GM18498 (cell line): Measurements from ENCODE around the gene DCD.

Experiments
- ATAC-seq: cut with Tn5 transposase; IDR thresholded peaks from one replicate; pipeline ENCODE4 v1.9.1; 2021; ENCODE audit warnings: mild to moderate bottlenecking, moderate library complexity; ENCODE audit not compliant: unreplicated experiment

Gene DCD

GRCh38 chr12:54648265-54648664 lies at the start of gene DCD:
Gene DCD (minus strand): TSS chr12:54648365. CDS start chr12:54648303, 62 bp downstream.
- ATAC-seq: no peak

- ATAC-seq: no peak
These were observed 49.7 kb upstream of the DCD start for GRCh38 chr12:54697851-54698250.

- ATAC-seq: no peak
These were observed 44.2 kb upstream of the DCD start for GRCh38 chr12:54692353-54692752.

- ATAC-seq: no peak
These were observed 41.8 kb upstream of the DCD start for GRCh38 chr12:54689984-54690383.

- ATAC-seq: no peak
These were observed 40.8 kb upstream of the DCD start for GRCh38 chr12:54689034-54689372.

GRCh38 chr12:54688309-54689033 lies 40.3 kb upstream of the DCD start:
- no peak for ATAC-seq

DNA sequence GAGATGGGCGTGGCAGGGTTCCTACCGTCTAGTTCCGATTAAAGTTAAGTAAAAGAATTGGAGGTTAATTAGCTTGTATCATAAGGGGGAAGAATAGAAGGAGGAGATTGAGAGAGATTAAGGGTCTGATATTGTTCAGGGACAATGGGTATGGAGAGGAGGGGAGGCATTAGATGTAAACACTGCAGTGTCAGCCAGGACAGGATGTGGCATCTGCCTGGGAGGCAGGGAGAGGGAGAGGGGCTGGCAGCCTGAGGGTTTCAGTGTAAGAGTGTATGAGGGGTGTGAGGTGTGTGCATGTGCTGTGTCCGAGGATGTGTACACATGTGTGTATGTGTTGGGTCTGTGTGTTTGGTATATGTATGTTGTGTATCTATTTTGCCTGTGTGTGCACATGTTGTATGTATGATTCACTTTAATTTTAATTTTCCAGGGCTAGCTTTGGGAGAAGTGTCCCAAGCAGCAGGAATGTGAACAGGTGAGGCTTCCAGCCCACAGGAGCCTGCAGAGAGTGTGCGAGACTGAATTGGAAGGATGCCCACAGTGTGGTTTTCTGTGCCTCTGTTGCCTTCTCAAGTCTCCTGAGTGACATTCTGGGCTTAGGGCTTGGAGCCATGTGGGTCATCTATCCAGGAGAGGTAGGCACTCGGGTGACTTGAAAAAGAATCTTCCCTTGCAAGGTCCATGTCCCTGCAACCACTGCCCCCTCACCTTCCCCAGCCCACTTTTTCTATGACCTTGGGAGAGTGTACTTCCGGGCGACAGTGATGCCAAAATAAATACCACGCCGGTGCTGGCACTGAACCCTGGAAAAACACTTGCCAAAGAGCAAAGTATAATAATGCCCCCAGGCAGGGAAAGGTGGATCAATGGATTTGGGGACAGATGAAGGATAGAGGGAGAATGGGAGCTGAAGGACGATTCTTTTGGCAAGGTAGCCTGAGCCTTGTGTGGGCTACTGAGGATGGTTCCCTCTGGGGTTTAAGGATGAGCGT lies 36.8 kb upstream of the DCD start:
- ATAC-seq: no peak

GRCh38 chr12:54683398-54683797 lies 35.2 kb upstream of the DCD start:
- no peak for ATAC-seq

GRCh38 chr12:54682674-54683073 lies 34.5 kb upstream of the DCD start:
- no peak for ATAC-seq

GRCh38 chr12:54680374-54680773 lies 32.2 kb upstream of the DCD start:
- peak; percentile 80 for ATAC-seq

DNA sequence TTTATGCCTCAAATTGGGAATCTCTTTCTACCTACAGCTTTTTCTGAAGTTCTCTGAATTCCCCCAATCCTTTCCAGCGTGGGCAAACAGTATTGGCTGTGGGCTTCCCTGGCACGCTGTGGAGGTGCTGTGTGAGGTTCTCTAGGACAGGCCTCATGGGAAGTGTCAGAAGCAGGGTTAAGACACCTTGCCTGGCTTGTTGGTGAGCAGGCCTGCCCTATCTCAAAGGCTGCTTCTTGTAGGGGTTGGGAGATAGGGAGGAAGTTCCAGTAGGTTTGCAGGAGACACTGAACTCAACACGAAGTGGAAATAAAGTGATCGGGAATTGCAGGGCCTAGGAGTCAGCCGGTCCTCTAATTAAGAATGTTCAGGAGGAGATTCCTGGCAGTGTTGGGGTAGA lies 30.0 kb upstream of the DCD start:
- no peak for ATAC-seq

DNA sequence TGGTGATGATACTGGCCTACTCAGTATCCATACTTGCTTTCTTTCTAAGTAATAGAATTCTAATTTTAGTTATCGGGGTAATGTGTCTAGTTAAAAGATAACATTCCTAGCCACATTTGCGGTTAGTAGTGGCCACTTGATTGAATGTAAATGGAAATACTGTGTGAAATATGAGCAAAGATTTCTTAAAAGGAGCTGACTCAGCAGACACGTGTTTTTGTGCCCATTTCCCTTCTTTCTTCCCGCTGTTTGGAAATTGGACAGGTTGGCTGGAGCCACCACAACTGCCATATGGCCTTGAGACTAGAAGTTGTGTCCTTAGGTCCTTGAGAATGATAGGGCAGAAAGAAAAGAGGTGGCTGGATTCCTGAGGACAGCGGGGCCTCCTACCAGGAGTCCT lies 19.8 kb upstream of the DCD start:
- ATAC-seq: no peak

- ATAC-seq: no peak
These were observed 17.8 kb upstream of the DCD start for GRCh38 chr12:54666008-54666407.

GRCh38 chr12:54665022-54665635 lies 17.0 kb upstream of the DCD start:
- peak; percentile 51 for ATAC-seq

GRCh38 chr12:54663603-54664002 lies 15.4 kb upstream of the DCD start:
- no peak for ATAC-seq

DNA sequence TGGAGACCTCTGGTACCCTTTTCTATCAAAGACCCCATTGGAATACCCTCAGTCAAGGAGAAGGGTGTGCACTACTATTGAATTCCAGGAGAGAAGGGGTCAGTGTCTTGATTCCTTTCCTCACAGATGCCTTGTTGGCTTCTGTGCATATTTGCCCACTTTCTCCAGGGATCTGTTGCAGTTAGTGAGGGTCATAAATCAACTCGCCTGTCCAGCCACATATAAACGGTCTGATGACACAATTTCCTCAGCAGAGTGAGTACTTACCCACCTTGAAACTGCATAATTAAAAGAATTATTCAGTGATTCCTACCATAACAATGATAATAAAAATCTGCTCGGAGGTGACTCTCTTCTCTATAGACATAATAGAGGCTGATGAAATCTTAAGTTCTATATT lies 13.9 kb upstream of the DCD start:
- ATAC-seq: no peak

DNA sequence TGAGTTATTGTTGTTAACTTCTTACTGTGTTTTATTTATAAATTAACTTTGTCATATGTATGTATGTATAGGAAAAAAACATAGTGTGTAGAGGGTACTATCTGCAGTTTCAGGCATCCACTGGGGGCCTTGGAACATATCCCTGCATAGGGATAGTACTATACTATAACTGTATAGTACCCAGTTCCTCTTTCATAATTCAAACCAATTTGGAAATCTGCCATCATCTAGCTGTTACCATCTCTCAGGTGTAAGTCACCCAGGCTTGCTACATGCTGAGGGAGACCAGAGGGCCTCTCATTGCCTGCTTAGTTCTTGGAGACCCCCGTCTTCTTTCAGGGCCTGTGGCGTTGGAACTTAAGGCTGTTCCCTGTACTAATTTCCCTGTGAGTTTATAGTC lies 12.9 kb upstream of the DCD start:
- ATAC-seq: peak; percentile 75

- no peak for ATAC-seq
These were observed 12.3 kb upstream of the DCD start for GRCh38 chr12:54660320-54660962.

DNA sequence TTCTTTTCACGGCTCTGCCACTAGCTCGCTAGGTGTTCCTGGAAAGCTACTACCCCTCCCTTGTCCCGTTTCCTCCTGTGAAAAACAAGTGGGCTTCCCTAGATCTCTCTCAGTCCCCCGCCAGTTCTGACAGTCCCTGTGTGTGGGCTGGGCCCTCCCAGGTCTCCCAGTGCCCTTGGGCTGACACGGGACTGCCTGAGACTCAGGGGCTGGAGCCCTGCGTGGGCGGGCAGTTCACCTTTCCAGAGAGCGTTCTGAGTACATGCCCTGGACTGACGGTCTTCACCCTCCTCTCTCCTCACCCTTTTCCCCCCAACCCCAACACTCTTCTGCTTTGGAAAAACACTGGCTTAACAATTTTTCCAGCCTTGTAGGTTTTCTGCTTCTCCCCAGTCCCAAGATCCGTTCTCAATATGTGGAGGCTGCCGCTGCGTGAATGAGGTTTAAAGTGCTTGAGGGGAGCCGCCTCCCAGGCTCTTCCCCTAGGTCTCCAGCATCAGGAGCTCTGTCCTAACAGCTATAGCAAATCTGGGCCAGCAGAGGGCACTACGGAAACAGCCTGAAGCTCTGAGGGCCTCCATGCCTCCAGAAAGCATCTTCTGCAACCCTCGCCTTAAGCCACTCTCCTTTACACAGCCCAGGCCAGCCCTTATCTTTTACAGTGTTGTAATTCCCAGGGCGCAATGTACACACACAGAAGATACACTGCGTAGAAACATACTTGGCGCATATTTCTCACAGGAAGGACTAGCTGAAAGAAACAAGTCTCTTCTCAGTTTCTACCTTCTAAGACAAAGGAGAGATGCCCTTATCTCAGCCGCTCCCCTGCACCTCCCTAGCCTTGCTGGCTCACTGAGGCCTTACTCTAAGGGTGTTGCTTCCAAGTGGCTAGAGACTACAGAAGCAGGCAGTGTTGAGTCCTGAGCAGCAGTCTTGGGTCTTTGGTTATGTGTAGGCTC lies 10.4 kb upstream of the DCD start:
- ATAC-seq: peak; percentile 75

- ATAC-seq: no peak
These were observed 9.0 kb upstream of the DCD start for GRCh38 chr12:54657105-54657607.
